HCT116 (cell line): Measurements from ENCODE around the gene TMEM125. TPM values are rescaled to one million over a fixed set of nuclear protein-coding genes. Genes with fewer than 3 reads are reported as not detected.
A peak's percentile ranks its signal among the peaks of the same experiment; 100 is the strongest.

Experiments used
- ATAC-seq: fragments of 200-7000 bp; cut with Tn5 transposase; 2 replicates; pipeline ENCODE4 v1.9.1; 2020; ENCODE audit warnings: mild to moderate bottlenecking, moderate library complexity
- BruUV-seq: library from RNA; stranded (reverse); fragments of 400-500 nt; replicated peaks from 2 replicates; lab custom pipeline; 2021; lab: Mats Ljungman, UMichigan
- CTCF ChIA-PET: fragments of 300-600 bp; sonication (Branson Sonifier 250); formaldehyde crosslinking; loops from one replicate; lab custom pipeline; 2021; ENCODE audit warnings: antibody characterized with exemption; lab: Charles Lee
- POLR2A ChIA-PET: fragments of 300-600, 350-600 bp; sonication (Branson Sonifier 250); formaldehyde crosslinking; loops from one replicate; lab custom pipeline; 2021; ENCODE audit warnings: antibody characterized with exemption; lab: Charles Lee
- RAD21 ChIA-PET, 2 experiments: fragments of 300-600 bp; sonication (Branson Sonifier 250); formaldehyde crosslinking; loops; one replicate each; lab custom pipeline; 2023; ENCODE audit warnings: low total read pairs in 2 of 2; ENCODE audit not compliant: uncharacterized antibody in 2 of 2, unreplicated experiment in 2 of 2, low non-redundant PET in 1 of 2; lab: Charles Lee
- DNase-seq: peaks from one replicate; pipeline ENCODE4 v3.0.0-alpha.2; 2010; ENCODE audit warnings: low read depth, low spot score
- H2AFZ ChIP-seq: fragments of 200-600 bp; shearing (Covaris generic), sonication (generic); 2 replicates; pipeline ENCODE4 v1.6.1; 2017; ENCODE audit warnings: low read depth, mixed run types, mixed read lengths, antibody characterized with exemption, low read length; ENCODE audit not compliant: poor library complexity, severe bottlenecking
- H3K27ac ChIP-seq: 2 replicates; pipeline ENCODE4 v1.5.1; 2012; ENCODE audit warnings: low read depth, low read length
- H3K27me3 ChIP-seq: fragments of 200-600 bp; sonication (generic); 2 replicates; pipeline ENCODE4 v1.6.1; 2016; ENCODE audit warnings: mixed run types, low read length, mixed read lengths; ENCODE audit not compliant: insufficient read depth
- H3K36me3 ChIP-seq, 2 experiments: fragments of 200-500 bp in 1 of 2; fragments of 200-600 bp in 1 of 2; sonication (Bioruptor generic) in 1 of 2; sonication (generic) in 1 of 2; 2 replicates each; pipeline versions ENCODE4 v1.5.1 to v1.6.1; 2014 to 2016; ENCODE audit warnings: low read length in 2 of 2, inconsistent platforms in 1 of 2, mixed read lengths in 1 of 2, mixed run types in 1 of 2; ENCODE audit not compliant: insufficient read depth in 2 of 2, control insufficient read depth in 1 of 2
- H3K4me1 ChIP-seq, 2 experiments: fragments of 200-600 bp in 1 of 2; sonication (generic) in 1 of 2; 2 replicates each; pipeline versions ENCODE4 v1.5.1 to v1.6.1; 2012 to 2017; ENCODE audit warnings: low read length in 2 of 2, inconsistent platforms in 1 of 2, mild to moderate bottlenecking in 1 of 2, mixed read lengths in 1 of 2, mixed run types in 1 of 2, moderate library complexity in 1 of 2; ENCODE audit not compliant: insufficient read depth in 2 of 2, control insufficient read depth in 1 of 2
- H3K4me2 ChIP-seq: fragments of 200-600 bp; sonication (generic); 2 replicates; pipeline ENCODE4 v1.6.1; 2017; ENCODE audit warnings: mixed run types, low read length, mixed read lengths
- H3K4me3 ChIP-seq, 2 experiments: fragments of 200-600 bp in 1 of 2; sonication (generic) in 1 of 2; replicated peaks in 1 of 2; 2 replicates each; pipeline ENCODE4 v1.5.1; 2011 to 2016; ENCODE audit warnings: low read length in 2 of 2, control low read depth in 1 of 2, low read depth in 1 of 2, mild to moderate bottlenecking in 1 of 2, mixed read lengths in 1 of 2, mixed run types in 1 of 2
- H3K79me2 ChIP-seq: fragments of 200-600 bp; sonication (generic); 2 replicates; pipeline ENCODE4 v1.6.1; 2017; ENCODE audit warnings: mild to moderate bottlenecking, mixed run types, low read length, moderate library complexity, mixed read lengths; ENCODE audit not compliant: insufficient read depth
- H3K9ac ChIP-seq: fragments of 200-600 bp; sonication (generic); 2 replicates; pipeline ENCODE4 v1.6.1; 2016; ENCODE audit warnings: low read length, mixed read lengths
- H3K9me2 ChIP-seq: fragments of 200-600 bp; sonication (generic), shearing (Covaris generic); 2 replicates; pipeline ENCODE4 v1.6.1; 2017; ENCODE audit warnings: mixed run types, mild to moderate bottlenecking, moderate library complexity; ENCODE audit not compliant: insufficient read depth
- H3K9me3 ChIP-seq, 2 experiments: fragments of 200-500 bp in 1 of 2; fragments of 200-600 bp in 1 of 2; sonication (Bioruptor generic) in 1 of 2; sonication (generic) in 1 of 2; 2 replicates each; pipeline ENCODE4 v1.6.1; 2014 to 2017; ENCODE audit warnings: low read length in 2 of 2, mixed read lengths in 2 of 2, inconsistent platforms in 1 of 2, low read depth in 1 of 2, mild to moderate bottlenecking in 1 of 2, mixed run types in 1 of 2, moderate library complexity in 1 of 2; ENCODE audit not compliant: control insufficient read depth in 1 of 2, insufficient read depth in 1 of 2
- H4K20me1 ChIP-seq: fragments of 200-600 bp; sonication (generic), shearing (Covaris generic); 2 replicates; pipeline ENCODE4 v1.6.1; 2017; ENCODE audit warnings: mixed run types, mild to moderate bottlenecking, moderate library complexity; ENCODE audit not compliant: insufficient read depth
- CBX3 ChIP-seq: IDR thresholded peaks from 2 replicates; pipeline ENCODE4 v1.6.1; 2012; ENCODE audit warnings: low read depth
- CEBPB ChIP-seq: IDR thresholded peaks from 2 replicates; pipeline ENCODE4 v1.6.1; 2012; ENCODE audit warnings: low read depth
- CTCF ChIP-seq, 3 experiments: fragments of 200-600 bp in 1 of 3; sonication (generic) in 1 of 3; IDR thresholded peaks in 2 of 3; conservative IDR thresholded peaks in 1 of 3; 2 replicates each; pipeline ENCODE4 v1.5.1; 2012 to 2017; ENCODE audit warnings: low read depth in 2 of 3, low read length in 2 of 3, antibody characterized with exemption in 1 of 3, borderline replicate concordance in 1 of 3, control low read depth in 1 of 3, mild to moderate bottlenecking in 1 of 3, mixed read lengths in 1 of 3, mixed run types in 1 of 3, moderate library complexity in 1 of 3; ENCODE audit not compliant: insufficient read depth in 1 of 3
- EZH2phosphoT487 ChIP-seq: fragments of 200-600 bp; IDR thresholded peaks from 2 replicates; pipeline ENCODE4 v1.6.1; 2018; ENCODE audit warnings: antibody characterized with exemption, borderline replicate concordance
- MAX ChIP-seq: IDR thresholded peaks from 2 replicates; pipeline ENCODE4 v1.6.1; 2012
- RAD21 ChIP-seq: IDR thresholded peaks from 2 replicates; pipeline ENCODE4 v1.6.1; 2012; ENCODE audit warnings: low read depth, mild to moderate bottlenecking
- REST ChIP-seq: IDR thresholded peaks from 2 replicates; pipeline ENCODE4 v1.6.1; 2012; ENCODE audit warnings: low read depth
- SIN3A ChIP-seq: IDR thresholded peaks from 2 replicates; pipeline ENCODE4 v1.6.1; 2012; ENCODE audit warnings: low read depth
- TCF7L2 ChIP-seq: IDR thresholded peaks from 2 replicates; pipeline ENCODE4 v1.7.0; 2011; ENCODE audit warnings: borderline replicate concordance, inconsistent platforms; ENCODE audit not compliant: insufficient read depth, insufficient read length; ENCODE audit errors: extremely low read depth
- YY1 ChIP-seq: IDR thresholded peaks from 2 replicates; pipeline ENCODE4 v1.6.1; 2011; ENCODE audit warnings: low read length, low read depth, moderate library complexity, mild to moderate bottlenecking; ENCODE audit not compliant: insufficient replicate concordance; ENCODE audit errors: extremely low read depth
- ZFX ChIP-seq: fragments of 450-650 bp; IDR thresholded peaks from 2 replicates; pipeline ENCODE4 v1.6.1; 2017
- intact Hi-C: fragments of 100-400 bp; cut with micrococcal nuclease; formaldehyde crosslinking; loops from 2 replicates; pipeline ENCODE4 v1.10.0; 2022
- total RNA-seq: library from RNA; stranded (reverse); gene quantifications from one replicate; pipeline ENCODE4 v1.2.1, GENCODE V29; 2021; ENCODE audit not compliant: unreplicated experiment

Gene TMEM125
- total RNA-seq, 1 experiment from 2014 or later: 13.9 TPM

- no peak overlapping the region for H3K27ac ChIP-seq
- no peaks in the 10 kb centered on the region for H3K36me3 ChIP-seq
- H3K9me3 ChIP-seq: no peaks in the 10 kb centered on the region
- no peaks in the 10 kb centered on the region for H3K79me2 ChIP-seq
- H3K4me3 ChIP-seq: no peak overlapping the region
- H3K9me2 ChIP-seq: no peaks in the 10 kb centered on the region
- CTCF ChIA-PET: interaction anchor here (0.6 to 3.6 kb wide), 21 partner anchors 9 to 707 kb away, joined by 3 to 51 read pairs (median 4); partner anchors contain the start of genes C1orf210, CDC20, ELOVL1 and KDM4A
- no peak overlapping the region for H3K9ac ChIP-seq
- H2AFZ ChIP-seq: no peak overlapping the region
- H3K4me2 ChIP-seq: peak overlapping the region; percentile 48
- intact Hi-C loops: loop anchor here (1.0 to 10.0 kb wide), 4 partner anchors 156 to 808 kb away; partner anchors contain the start of gene SLC6A9
- peak; percentile 97 for ATAC-seq
- H3K27me3 ChIP-seq: no peaks in the 10 kb centered on the region
- TF ChIP-seq CEBPB (no peak), TCF7L2 (no peak), CTCF (IDR thresholded peaks at IDR 0.05 in 2 of 3, conservative IDR thresholded peaks at IDR 0.05 in 1 of 3; ENCODE audit: borderline replicate concordance in 1 of 3, insufficient read depth in 1 of 3, low read depth in 2 of 3, low read length in 2 of 3) (peak; percentile 86 to 96 (median 89)), CBX3 (no peak), ZFX (no peak), YY1 (peak; percentile 25), RAD21 (peak; percentile 99), EZH2phosphoT487 (no peak), SIN3A (no peak), MAX (no peak), REST (no peak)
- TF ChIP-seq, all 23 proteins: peak for 3
- ChIA-PET POLR2A (interaction anchor here (0.9 kb wide), 2 partner anchors 131 to 141 kb away, joined by 3 to 4 read pairs; partner anchors contain the start of genes CDC20 and ELOVL1), RAD21 (interaction anchor here (0.5 to 1.6 kb wide), 8 partner anchors 20 to 821 kb away, joined by 3 to 13 read pairs (median 3); partner anchors contain the start of gene HYI (in 1 of the 2))
- H3K4me1 ChIP-seq: peaks cover 0 to 20% of the 10 kb centered on the region in 2 experiments; a peak in 2 of 4 replicates
- peak; percentile 66 for DNase-seq
- BruUV-seq: no TSS peak
- H4K20me1 ChIP-seq: no peaks in the 10 kb centered on the region
These were observed 42.5 kb upstream of the TMEM125 start for GRCh38 chr1:43227143-43227764.
